AG04449 (cell line): ENCODE data around the gene MDM4.
A peak's percentile ranks its signal among the peaks of the same experiment; 100 is the strongest.
"Not testable (repeated sequence)": the region's sequence is repeated elsewhere in the genome, so short reads cannot be mapped to it uniquely, and the experiment has no call there.

Experiments used
- CTCF ChIA-PET: fragments of 350-600 bp; formaldehyde crosslinking; extraction: SDS; loops from one replicate; lab custom pipeline; 2021; ENCODE audit warnings: antibody characterized with exemption; lab: Yijun Ruan, JAX
- POLR2A ChIA-PET: fragments of 400-600, 350-600 bp; formaldehyde crosslinking; extraction: SDS; loops from one replicate; lab custom pipeline; 2020; ENCODE audit warnings: antibody characterized with exemption, inconsistent platforms; lab: Yijun Ruan, JAX
- DNase-seq: peaks from one replicate; pipeline ENCODE4 v3.0.0-alpha.2; 2010; ENCODE audit warnings: low read depth, low spot score
- H3K4me3 ChIP-seq: 2 replicates; pipeline ENCODE4 v1.5.1; 2011; ENCODE audit warnings: low read depth, mild to moderate bottlenecking, control low read depth, low read length
- CTCF ChIP-seq: IDR thresholded peaks from one replicate; pipeline ENCODE4 v1.5.1; 2011; ENCODE audit warnings: mild to moderate bottlenecking, moderate library complexity, low read length, control low read depth, inconsistent platforms; ENCODE audit not compliant: insufficient read depth; ENCODE audit errors: missing control alignments

Gene MDM4

GRCh38 chr1:204565617-204566582 is 49.7 kb downstream of the MDM4 start:
- POLR2A ChIA-PET, result interaction anchor here (1.5 kb wide), 1 partner anchor 241 kb away, joined by 6 read pairs; no protein-coding TSS in a partner anchor
- no peak overlapping the region for H3K4me3 ChIP-seq
- TF ChIP-seq CTCF, result peak; percentile 54
- CTCF ChIA-PET, result interaction anchor here (0.6 to 20.2 kb wide), 48 partner anchors 10 to 376 kb away, joined by 3 to 673 read pairs (median 5); no protein-coding TSS in a partner anchor
- no peak for DNase-seq

- ChIA-PET CTCF (interaction anchor here (0.7 to 20.2 kb wide), 31 partner anchors 9 to 375 kb away, joined by 3 to 673 read pairs (median 5); no protein-coding TSS in a partner anchor), POLR2A (interaction anchor here (1.5 kb wide), 1 partner anchor 240 kb away, joined by 6 read pairs; no protein-coding TSS in a partner anchor)
- no peak for TF ChIP-seq CTCF
- no peak for DNase-seq
- no peak overlapping the region for H3K4me3 ChIP-seq
Observed at GRCh38 chr1:204566583-204566955, 50.4 kb downstream of the MDM4 start.

- no peak overlapping the region for H3K4me3 ChIP-seq
- CTCF ChIA-PET, result interaction anchor here (0.9 to 20.2 kb wide), 15 partner anchors 8 to 512 kb away, joined by 3 to 673 read pairs (median 5); no protein-coding TSS in a partner anchor
- POLR2A ChIA-PET, result no interaction called here
- no peak for TF ChIP-seq CTCF
- no peak for DNase-seq
Observed at GRCh38 chr1:204567071-204567470, 50.9 kb downstream of the MDM4 start.

- no peak for DNase-seq
- ChIA-PET CTCF (interaction anchor here (0.9 to 20.2 kb wide), 8 partner anchors 11 to 239 kb away, joined by 3 to 673 read pairs (median 4); no protein-coding TSS in a partner anchor), POLR2A (no interaction called here)
- TF ChIP-seq CTCF, result no peak
- H3K4me3 ChIP-seq, result no peak overlapping the region
Observed at GRCh38 chr1:204568576-204569315, 52.5 kb downstream of the MDM4 start.

- POLR2A ChIA-PET, result no interaction called here
- TF ChIP-seq CTCF, result no peak
- CTCF ChIA-PET, result interaction anchor here (0.9 to 20.2 kb wide), 4 partner anchors 10 to 238 kb away, joined by 3 to 673 read pairs (median 83); no protein-coding TSS in a partner anchor
- DNase-seq, result no peak
- no peak overlapping the region for H3K4me3 ChIP-seq
Observed at GRCh38 chr1:204569478-204569877, 53.3 kb downstream of the MDM4 start.

GRCh38 chr1:204570021-204570420 is 53.8 kb downstream of the MDM4 start:
- CTCF ChIA-PET, result interaction anchor here (6.7 to 20.2 kb wide), 2 partner anchors 194 to 238 kb away, joined by 162 to 673 read pairs; no protein-coding TSS in a partner anchor
- POLR2A ChIA-PET, H3K4me3 ChIP-seq, DNase-seq: not testable (repeated sequence)
